Activated CD4-positive, alpha-beta T cell treated with anti-CD3 and anti-CD28 coated beads, Interleukin-10, Interleukin-2, amounts not matched to agents 100 ng/mL and 50 ng/mL, durations not matched to agents 16 hours and 8 hours (primary cell): Measurements from ENCODE around the gene TEN1.
"Not testable (repeated sequence)": the region's sequence is repeated elsewhere in the genome, so short reads cannot be mapped to it uniquely, and the experiment has no call there.

Experiments used
- DNase-seq: peaks from one replicate; pipeline ENCODE4 v3.0.0-alpha.2; 2020

The TEN1 gene

DNA sequence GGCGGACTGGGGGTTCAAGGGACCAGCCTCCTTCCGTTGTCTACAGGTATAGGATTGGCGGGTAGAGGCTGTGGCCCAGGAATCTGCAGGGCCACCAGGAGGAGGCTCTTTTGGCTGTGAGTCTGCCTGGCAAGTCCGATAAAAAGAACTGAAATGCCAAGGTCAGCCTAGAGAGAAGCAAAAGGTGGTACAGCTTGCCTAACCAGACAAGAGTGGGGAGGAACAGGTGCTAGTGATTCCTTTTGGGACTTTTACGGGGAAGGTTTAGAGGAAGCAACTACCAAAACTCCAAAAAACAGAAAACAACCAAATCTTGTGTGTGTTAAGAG is 53.7 kb downstream of the TEN1 start:
- no peak for DNase-seq

DNA sequence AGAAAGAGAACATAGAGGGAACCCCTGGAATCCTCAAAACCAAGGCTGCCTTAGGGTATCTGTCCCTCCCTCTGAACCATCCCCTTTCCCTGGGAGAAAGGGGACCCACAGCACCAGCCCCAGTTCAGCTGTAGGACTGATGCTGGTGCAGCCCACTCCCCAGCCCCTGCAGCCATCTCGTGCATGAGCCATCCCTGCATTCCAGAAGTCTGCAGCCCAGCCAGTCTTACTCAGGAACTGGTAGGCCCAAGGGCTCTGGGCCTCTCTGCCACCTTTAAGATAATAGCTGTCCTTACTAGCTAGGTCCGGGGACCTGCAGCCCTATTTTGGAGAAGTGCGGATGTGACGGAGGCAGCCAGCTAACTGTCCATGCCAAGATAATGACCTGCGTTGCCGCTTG is 54.1 kb downstream of the TEN1 start:
- no peak for DNase-seq

DNA sequence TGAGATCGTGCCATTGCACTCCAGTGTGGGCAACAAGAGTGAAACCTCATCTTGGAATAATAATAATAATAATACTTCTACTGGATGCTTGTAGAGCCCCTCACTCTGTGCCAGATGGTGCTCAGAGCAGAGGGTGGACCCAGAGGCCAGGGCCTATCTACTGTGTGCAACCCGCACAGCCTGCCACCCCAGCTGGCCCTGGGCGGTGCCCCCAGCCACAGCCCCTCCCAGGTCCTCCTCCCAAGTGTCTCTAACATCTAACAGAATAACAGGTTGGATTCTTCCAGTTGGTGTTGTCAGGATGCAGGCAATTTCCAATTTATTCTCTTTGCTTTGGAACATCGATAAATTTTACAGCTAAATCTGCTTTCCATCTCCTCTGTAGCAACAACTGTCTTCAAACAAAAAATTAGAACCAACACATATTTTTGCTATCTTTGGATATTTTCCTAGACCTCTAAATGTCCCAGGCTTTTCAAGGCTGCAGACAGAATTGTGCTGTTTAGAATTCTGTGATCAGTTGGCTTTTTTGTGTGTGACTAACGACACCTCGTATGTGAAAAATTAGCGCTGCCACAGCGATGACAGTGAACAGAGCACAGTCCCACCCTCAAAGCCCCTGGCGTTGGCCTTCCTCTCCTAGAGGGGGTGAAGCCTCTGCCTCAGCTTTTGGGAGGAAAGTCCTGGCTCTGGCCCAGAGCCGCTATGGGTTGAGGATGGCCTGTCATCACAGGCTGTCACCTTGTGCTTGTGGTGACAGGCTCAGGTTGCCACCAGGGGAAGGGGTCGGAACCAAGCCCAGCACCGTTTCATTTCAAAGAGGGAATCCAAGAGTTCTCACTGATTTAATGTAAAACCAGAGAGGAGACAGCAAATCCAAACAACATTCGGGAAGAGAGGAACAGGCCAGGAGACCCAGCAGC is 55.6 kb downstream of the TEN1 start:
- DNase-seq = no peak

DNA sequence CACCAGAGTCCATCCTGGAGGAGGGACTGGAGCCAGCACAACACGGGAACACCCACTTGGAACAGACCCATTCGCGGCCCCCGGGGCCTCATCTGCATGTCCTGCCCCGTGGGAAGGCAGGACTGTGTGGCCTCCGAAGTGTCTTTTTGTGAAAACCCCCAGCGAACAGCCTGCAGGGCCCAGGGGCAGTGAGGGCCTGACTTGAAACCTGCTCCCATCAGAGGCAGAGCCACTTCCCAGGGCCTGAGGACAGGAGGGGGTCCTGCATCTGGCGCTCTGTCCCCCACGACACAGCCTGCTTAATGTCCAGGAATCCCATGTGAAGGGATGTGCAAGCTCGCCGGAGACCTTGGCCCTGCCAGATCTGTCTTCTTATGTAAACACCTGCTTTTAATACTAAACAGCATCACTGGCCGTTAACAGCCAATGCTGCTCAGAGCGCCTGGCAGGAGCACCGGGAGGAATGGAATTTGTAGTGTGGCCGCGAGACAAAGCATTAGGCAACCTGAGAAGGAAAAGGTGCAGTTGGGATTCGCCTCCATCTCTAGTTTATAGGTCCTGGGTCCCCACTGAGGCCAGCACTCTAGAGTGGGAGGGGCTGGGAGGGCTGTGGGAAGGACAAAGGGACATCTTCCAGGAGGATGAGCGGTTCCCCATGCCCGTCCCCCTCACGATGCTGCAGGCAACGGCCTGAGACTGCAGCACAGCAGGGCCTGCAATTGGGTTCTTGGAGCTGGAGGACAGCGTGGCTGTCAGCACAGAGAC is 57.6 kb downstream of the TEN1 start:
- no peak for DNase-seq

DNA sequence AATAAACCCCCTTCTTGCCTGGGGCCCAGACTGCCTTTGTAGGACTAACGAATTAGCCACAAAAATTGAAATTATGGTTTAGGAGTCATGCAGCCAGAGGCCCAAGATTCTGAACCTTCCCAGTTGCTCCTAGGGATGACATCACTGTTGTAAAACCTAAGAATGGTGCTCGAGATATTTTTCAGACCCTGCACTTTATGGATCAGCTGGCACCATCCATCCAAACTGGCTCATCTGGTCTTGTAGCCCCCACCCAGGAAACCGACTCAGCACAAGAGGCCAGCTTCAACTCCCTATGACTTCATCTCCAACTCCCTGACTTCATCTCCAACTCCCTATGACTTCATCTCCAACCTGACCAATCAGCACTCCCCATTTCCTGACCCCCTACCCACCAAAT is 59.0 kb downstream of the TEN1 start:
- DNase-seq = no peak

DNA sequence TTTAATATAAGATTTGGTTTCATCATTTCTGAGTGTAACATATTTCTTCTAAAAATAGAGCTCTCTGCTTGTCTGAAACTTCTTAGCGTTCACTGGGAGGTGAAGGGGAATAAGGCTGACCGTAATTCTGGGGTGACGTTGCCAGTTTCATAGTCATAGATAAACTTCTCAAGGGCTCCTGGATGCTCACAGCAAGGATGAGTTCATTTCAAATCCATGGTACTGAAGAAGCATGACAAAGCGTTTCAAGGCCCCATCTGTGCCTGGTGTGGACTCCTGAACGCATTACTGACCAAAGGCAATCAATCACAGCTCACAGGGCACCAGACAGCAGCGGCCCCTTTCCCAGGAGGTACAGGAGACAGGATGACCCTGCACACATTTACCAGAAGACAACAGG is 60.1 kb downstream of the TEN1 start:
- DNase-seq = no peak

DNA sequence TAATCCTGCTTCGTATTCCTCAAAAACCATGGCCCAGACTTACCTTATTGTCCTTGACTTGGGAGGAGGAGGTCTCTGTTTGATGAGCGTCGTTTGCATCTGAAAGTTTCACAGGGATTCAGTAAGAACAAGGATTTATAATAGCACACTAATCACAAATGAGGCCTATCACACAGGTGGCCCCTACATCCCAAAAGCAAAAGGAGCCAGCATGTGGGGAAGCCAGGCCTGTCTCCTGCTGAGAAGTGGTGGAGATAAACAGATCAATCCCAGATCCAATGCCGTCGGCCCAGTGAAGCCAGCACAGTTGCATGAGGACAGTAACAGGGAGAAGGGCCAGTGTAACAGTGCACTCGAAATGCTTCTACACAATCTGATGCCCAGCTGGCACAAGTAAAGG is 61.3 kb downstream of the TEN1 start:
- DNase-seq = no peak

DNA sequence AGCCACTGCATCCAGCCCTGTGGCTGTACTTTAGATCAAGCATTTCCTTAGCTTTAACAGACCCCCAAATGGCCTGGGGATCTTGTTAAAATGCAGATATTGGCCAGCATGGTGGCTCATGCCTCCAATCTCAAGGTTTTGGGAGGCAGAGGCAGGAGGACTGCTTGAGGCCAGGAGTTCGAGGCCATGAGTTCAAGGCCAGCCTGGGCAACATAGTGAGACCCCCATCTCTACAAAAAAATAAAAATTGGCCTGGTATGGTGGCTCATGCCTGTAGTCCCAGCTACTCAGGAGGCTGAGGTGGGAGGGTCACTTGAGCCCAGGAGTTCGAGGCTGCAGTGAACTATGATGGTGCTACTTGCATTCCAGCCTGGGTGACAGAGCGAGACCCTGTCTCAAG is 63.8 kb downstream of the TEN1 start:
- DNase-seq = not testable (repeated sequence)

DNA sequence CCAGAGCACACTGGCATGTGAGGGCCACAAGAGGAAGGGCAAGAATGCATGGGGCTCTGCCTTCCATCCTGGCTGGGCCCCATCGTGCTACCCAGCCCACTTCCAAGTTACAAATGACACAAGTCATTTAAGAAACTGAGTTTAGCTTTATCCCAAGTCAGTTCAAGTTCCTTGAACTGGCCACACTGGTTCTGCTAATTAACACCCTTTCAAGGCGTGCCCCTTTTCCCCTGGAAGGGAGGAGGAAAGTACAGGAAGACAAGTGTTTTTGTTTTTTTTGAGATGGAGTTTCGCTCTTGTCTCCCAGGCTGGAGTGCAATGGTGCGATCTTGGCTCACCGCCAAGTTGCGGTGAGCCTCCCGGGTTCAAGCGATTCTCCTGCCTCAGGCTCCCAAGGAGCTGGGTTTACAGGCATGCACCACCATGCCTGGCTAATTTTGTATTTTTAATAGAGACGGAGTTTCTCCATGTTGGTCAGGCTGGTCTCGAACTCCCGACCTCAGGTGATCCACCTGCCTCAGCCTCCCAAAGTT is 65.5 kb downstream of the TEN1 start:
- not testable (repeated sequence) for DNase-seq

DNA sequence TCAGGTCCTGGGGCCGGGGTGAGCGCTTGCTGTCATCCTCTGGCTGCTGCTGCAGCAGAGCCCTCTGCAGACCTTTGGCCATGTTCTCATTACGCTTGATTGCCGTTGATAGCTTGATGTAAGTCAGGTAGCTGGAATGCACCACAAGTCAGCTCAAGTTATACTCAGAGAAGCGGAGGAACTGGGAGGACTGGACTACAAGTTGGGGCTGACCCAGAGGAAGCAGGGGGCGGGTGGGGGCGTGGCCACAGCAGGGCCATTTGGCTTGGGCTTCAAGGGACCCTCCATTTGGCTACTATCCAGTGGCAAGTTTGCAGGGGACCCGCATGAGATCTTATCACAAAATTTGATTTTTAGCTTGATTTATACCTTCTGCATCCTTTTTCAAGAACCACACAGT is 67.0 kb downstream of the TEN1 start:
- DNase-seq = no peak

DNA sequence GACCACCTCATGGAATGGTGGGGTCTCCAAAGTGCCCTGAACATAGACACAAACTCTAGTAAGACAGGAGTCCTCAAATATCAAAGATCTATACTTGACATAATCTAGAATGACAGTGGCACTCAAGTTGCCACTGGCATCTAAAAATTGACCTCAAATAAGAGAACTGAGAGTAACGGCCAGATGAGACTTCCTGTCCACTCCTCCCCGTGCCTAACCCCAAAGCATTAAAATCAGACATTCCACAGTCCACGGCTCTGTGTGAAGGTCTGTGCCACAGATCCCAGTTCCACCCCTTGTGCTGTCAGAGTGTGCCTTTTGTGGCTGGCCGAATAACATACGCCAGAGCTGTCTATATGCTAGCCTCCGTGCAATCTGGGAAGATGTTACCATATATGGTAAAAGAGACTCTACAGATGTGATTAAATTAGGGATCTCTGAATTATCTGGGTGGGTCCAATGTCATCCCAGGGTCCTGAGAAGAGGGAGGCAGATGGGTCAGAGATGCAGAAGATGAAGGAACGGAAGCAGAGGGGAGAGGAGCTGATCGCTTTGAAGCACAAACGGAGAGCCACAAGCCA is 69.1 kb downstream of the TEN1 start:
- no peak for DNase-seq

DNA sequence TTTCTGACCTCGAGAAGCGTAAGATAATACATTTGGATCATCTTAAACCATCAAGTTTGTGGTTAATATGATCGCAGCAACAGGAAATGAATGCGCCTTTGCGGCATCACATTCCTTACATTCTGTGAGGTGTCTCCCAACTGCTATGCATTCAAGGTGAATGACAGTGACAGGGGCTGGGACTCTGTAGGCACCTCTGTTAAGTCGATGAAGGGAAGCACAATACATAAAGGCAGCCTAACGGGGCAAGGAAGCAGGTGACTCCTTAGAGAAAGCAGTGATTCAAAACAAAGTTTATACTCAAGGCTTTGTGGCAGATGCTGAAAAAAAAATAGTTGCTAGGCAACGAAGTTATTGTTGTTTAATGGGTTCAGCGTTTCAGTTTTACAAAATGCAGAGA is 69.7 kb downstream of the TEN1 start:
- DNase-seq = no peak

DNA sequence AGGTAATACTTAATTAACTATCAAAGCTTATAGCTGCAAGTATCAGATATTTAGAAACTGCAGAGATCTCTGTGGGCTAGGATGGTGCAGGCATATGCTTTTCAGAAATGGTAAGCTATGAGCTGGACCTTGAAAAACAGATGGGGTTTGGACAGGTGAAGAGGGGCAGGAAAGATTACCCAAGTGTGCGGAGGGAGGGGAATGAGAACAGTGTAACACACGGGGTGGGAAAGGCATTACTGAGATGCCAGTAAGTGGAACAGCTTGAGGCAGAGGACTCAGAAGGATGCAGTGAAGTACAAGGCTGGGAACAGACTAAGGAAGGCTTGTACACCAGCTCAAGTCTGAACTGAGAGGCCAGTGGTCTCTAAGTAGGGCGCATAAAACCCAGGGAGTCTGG is 70.2 kb downstream of the TEN1 start:
- no peak for DNase-seq

DNA sequence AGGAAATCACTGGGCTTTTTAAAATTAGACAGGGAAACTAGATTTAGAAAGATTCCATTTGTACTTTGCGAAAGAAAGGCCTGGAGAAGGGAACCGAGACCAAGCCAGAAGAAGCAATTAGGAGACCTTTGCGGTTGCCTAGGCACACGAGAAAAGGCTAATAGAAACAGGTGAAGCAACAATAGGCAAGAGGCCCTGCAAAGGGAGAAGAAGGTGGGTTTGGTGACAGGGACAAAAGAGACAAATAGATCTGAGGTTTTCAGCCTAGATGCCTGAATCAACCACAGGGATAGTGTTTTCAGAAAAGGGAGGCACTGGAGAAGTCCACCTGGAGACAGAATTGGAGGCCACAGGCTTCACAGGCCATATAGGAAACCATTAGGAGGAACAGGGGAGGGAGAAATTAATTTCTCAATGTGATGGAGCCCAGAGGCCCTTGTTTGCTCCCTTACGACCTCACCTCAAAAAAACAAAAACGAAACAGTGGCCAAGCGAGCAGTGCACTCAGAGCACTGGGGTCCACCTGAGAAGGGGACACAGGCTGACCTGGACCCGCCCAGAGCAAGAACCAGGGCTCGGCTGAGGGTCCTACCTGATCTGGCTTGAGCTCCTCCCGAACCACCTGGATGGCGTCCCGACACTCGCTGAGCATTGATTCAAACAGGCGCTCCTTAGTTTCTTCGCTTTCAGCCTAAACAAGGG is 70.9 kb downstream of the TEN1 start:
- DNase-seq = no peak
